Adrenal gland (tissue), 12 donors: ENCODE results near the gene PRMT2. TPM values are rescaled to one million over a fixed set of nuclear protein-coding genes. Genes with fewer than 3 reads are reported as not detected.

Experiments used
- DNase-seq, 7 donors: peaks; one replicate each; pipeline ENCODE4 v3.0.0-alpha.2; 2019 to 2020
- H3K27ac ChIP-seq, 5 donors: fragments of 200-600 bp; sonication (generic) in 4 of 5; 1 replicate in 3 of 5; 2 replicates in 2 of 5; pipeline versions ENCODE4 v1.5.1 to v1.8.0; 2016 to 2020; ENCODE audit warnings: mild to moderate bottlenecking in 1 of 5
- H3K27me3 ChIP-seq: fragments of 200-600 bp; 2 replicates; pipeline ENCODE4 v1.8.0; 2021
- H3K36me3 ChIP-seq, 2 donors: fragments of 200-600 bp; replicated peaks in 1 of 2; 1 replicate in 1 of 2; 2 replicates in 1 of 2; pipeline versions ENCODE4 v1.5.1 to v1.8.0; 2018 to 2022
- H3K4me1 ChIP-seq, 2 donors: fragments of 200-600 bp; replicated peaks in 1 of 2; 1 replicate in 1 of 2; 2 replicates in 1 of 2; pipeline versions ENCODE4 v1.5.1 to v1.8.0; 2018 to 2021
- H3K4me3 ChIP-seq, 4 donors: fragments of 200-600 bp; sonication (generic) in 3 of 4; one replicate each; pipeline ENCODE4 v1.5.1; 2016 to 2018
- H3K9me3 ChIP-seq, 3 donors: fragments of 200-600 bp; sonication (generic) in 1 of 3; replicated peaks in 1 of 3; 1 replicate in 2 of 3; 2 replicates in 1 of 3; pipeline versions ENCODE4 v1.5.1 to v1.8.0; 2016 to 2021
- CTCF ChIP-seq, 6 experiments: fragments of 450-650 bp in 4 of 6; fragments of 200-600 bp in 2 of 6; sonication (generic) in 1 of 6; IDR thresholded peaks; 1 replicate in 5 of 6; 2 replicates in 1 of 6; pipeline versions ENCODE4 v1.5.1 to v1.8.0; 2016 to 2021; ENCODE audit warnings: antibody characterized with exemption in 6 of 6, mild to moderate bottlenecking in 2 of 6, moderate library complexity in 1 of 6
- POLR2A ChIP-seq, 2 donors: fragments of 450-650 bp; IDR thresholded peaks; one replicate each; pipeline ENCODE4 v1.6.1; 2017; ENCODE audit warnings: antibody characterized with exemption in 2 of 2, mild to moderate bottlenecking in 2 of 2, moderate library complexity in 1 of 2
- WGBS, 4 donors: extraction: QIAGEN DNeasy Blood & Tissue Kit in 2 of 4; methylation state at CpG; one replicate each; pipeline versions ENCODE4 v1.1.5 to v1.1.7; 2013 to 2017; 5-methylcytosine and 5-hydroxymethylcytosine counted together
- intact Hi-C, 2 donors: fragments of 100-400 bp; cut with DNase I; formaldehyde crosslinking; loops; one replicate each; pipeline versions ENCODE4 v1.14.1 to v1.15.0; 2022 to 2023
- polyA plus RNA-seq, 3 donors: library from polyadenylated mRNA; stranded (reverse); fragments of 200-250 nt in 2 of 3; fragments of 350-450 nt in 1 of 3; fragmentation: Illumina TruSeq in 1 of 3; extraction: RNeasy Lipid Tissue Mini Kit (QIAGEN cat#74804) in 1 of 3; gene quantifications; one replicate each; pipeline ENCODE4 v1.2.3, GENCODE V29; 2013 to 2014
- total RNA-seq, 9 donors: library from RNA; depleted of rRNA in 4 of 9; stranded (reverse); fragments of >200 nt in 4 of 9; fragments of 120-200 nt in 1 of 9; fragmentation: NEBNext Ultra II Directional in 1 of 9; extraction: Animal tissue kit (Norgen Biotek cat#: 25700) in 1 of 9; gene quantifications; one replicate each; pipeline versions ENCODE4 v1.1.0 to v1.2.4, GENCODE V29; 2013 to 2023
- donor health status: healthy with polysubstance abuse.
- donor health status: Bipolar disorder and iron deficiency.
- donor health status: DM: yes; HTN: yes; CAD: no.
- donor health status: DM: no; HTN: no; CAD: no.
- donor health status: DM: no; HTN: no; CAD: no.
- donor health status: DM: yes; HTN: yes; CAD: no.

The PRMT2 gene
- total and polyA plus RNA-seq, 12 donors = 47.4 to 115 (median 74.5) TPM

- WGBS, 4 donors = 62 to 74% (median 69%) methylated on average over 10 to 14 of the region's 14 CpGs
- H3K9me3 ChIP-seq = no peaks in the 10 kb centered on the region
- no peaks in the 10 kb centered on the region for H3K36me3 ChIP-seq
- peaks cover 6% of the 10 kb centered on the region for H3K27me3 ChIP-seq
- H3K4me3 ChIP-seq = no peak overlapping the region
- no peaks in the 10 kb centered on the region for H3K4me1 ChIP-seq
- no peak for TF ChIP-seq POLR2A (IDR thresholded peaks at IDR 0.05)
- no peak for TF ChIP-seq CTCF (IDR thresholded peaks at IDR 0.05)
- H3K27ac ChIP-seq = peak overlapping the region in 2 of 5 donors; percentile 41 to 57
- intact Hi-C loops = no loop called here
- peak in 5 of 7 donors; percentile 29 to 66 (median 48) for DNase-seq
These were observed 29.6 kb upstream of the PRMT2 start for GRCh38 chr21:46605767-46606426.

GRCh38 chr21:46606427-46606813, 29.1 kb upstream of the PRMT2 start:
- intact Hi-C loops = no loop called here
- Histone ChIP-seq H3K36me3 (no peaks in the 10 kb centered on the region), H3K4me1 (no peaks in the 10 kb centered on the region), H3K27ac (peak overlapping the region in 2 of 5 donors; percentile 41 to 57), H3K27me3 (peaks cover 6% of the 10 kb centered on the region), H3K4me3 (no peak overlapping the region), H3K9me3 (no peaks in the 10 kb centered on the region)
- DNase-seq = no peak
- TF ChIP-seq CTCF (IDR thresholded peaks at IDR 0.05) (no peak), POLR2A (IDR thresholded peaks at IDR 0.05) (no peak)
- 63 to 77% (median 65%) methylated on average over 7 of the region's 7 CpGs; no CpG with 5 or more reads in 1 of the 4 donors for WGBS, 4 donors

- no peaks in the 10 kb centered on the region for H3K4me1 ChIP-seq
- WGBS, 4 donors = 61 to 73% (median 71%) methylated on average over 2 of the region's 2 CpGs
- TF ChIP-seq POLR2A (IDR thresholded peaks at IDR 0.05) = no peak
- no peak for TF ChIP-seq CTCF (IDR thresholded peaks at IDR 0.05)
- H3K9me3 ChIP-seq = no peaks in the 10 kb centered on the region
- no peaks in the 10 kb centered on the region for H3K36me3 ChIP-seq
- H3K27ac ChIP-seq = no peak overlapping the region
- DNase-seq = no peak
- H3K4me3 ChIP-seq = no peak overlapping the region
- peaks cover 6% of the 10 kb centered on the region for H3K27me3 ChIP-seq
- intact Hi-C loops = no loop called here
These were observed 27.8 kb upstream of the PRMT2 start for GRCh38 chr21:46607636-46608035.

- TF ChIP-seq POLR2A (IDR thresholded peaks at IDR 0.05) (no peak), CTCF (IDR thresholded peaks at IDR 0.05) (no peak)
- Histone ChIP-seq H3K27ac (no peak overlapping the region), H3K4me3 (no peak overlapping the region), H3K36me3 (no peaks in the 10 kb centered on the region), H3K4me1 (no peaks in the 10 kb centered on the region), H3K9me3 (no peaks in the 10 kb centered on the region), H3K27me3 (peaks cover 6% of the 10 kb centered on the region)
- 62 to 83% (median 79%) methylated on average over 3 of the region's 3 CpGs for WGBS, 4 donors
- intact Hi-C loops = no loop called here
- DNase-seq = no peak
These were observed 26.8 kb upstream of the PRMT2 start for GRCh38 chr21:46608672-46609111.
